Thymus (tissue), 11 donors: ENCODE results near the gene CACYBP. TPM values are rescaled to one million over a fixed set of nuclear protein-coding genes. Genes with fewer than 3 reads are reported as not detected.
A peak's percentile ranks its signal among the peaks of the same experiment; 100 is the strongest.

Experiments used
- DNase-seq, 9 donors: peaks; one replicate each; pipeline ENCODE4 v3.0.0-alpha.2; 2013; ENCODE audit warnings: low spot score in 9 of 9, low read depth in 6 of 9, missing footprints in 1 of 9
- H3K27ac ChIP-seq, 2 donors: one replicate each; pipeline ENCODE4 v1.5.1; 2013; ENCODE audit warnings: control low read depth in 1 of 2, low read depth in 1 of 2, low read length in 1 of 2, mild to moderate bottlenecking in 1 of 2, moderate library complexity in 1 of 2
- H3K27me3 ChIP-seq, 2 donors: one replicate each; pipeline ENCODE4 v1.5.1; 2013; ENCODE audit warnings: low read length in 1 of 2; ENCODE audit not compliant: control insufficient read depth in 2 of 2, insufficient read depth in 1 of 2
- H3K36me3 ChIP-seq, 2 donors: one replicate each; pipeline ENCODE4 v1.5.1; 2013; ENCODE audit warnings: low read length in 1 of 2, mild to moderate bottlenecking in 1 of 2, moderate library complexity in 1 of 2; ENCODE audit not compliant: control insufficient read depth in 2 of 2, insufficient read depth in 2 of 2
- H3K4me1 ChIP-seq, 2 donors: one replicate each; pipeline ENCODE4 v1.5.1; 2013; ENCODE audit warnings: low read length in 2 of 2; ENCODE audit not compliant: control insufficient read depth in 2 of 2, insufficient read depth in 2 of 2
- H3K4me3 ChIP-seq, 2 donors: one replicate each; pipeline ENCODE4 v1.5.1; 2013; ENCODE audit warnings: low read length in 2 of 2, control low read depth in 1 of 2, mild to moderate bottlenecking in 1 of 2
- H3K9me3 ChIP-seq, 2 donors: one replicate each; pipeline ENCODE4 v1.5.1; 2013; ENCODE audit warnings: low read length in 1 of 2, mild to moderate bottlenecking in 1 of 2; ENCODE audit not compliant: control insufficient read depth in 2 of 2, insufficient read depth in 1 of 2
- WGBS: extraction: QIAGEN DNeasy Blood & Tissue Kit; methylation state at CpG from one replicate; pipeline ENCODE4 v1.1.7; 2013; 5-methylcytosine and 5-hydroxymethylcytosine counted together
- polyA plus RNA-seq: library from polyadenylated mRNA; stranded (reverse); fragments of 200-250 nt; gene quantifications from one replicate; pipeline ENCODE4 v1.2.3, GENCODE V29; 2013
- total RNA-seq: library from RNA; stranded (reverse); fragments of 120-200 nt; gene quantifications from one replicate; pipeline ENCODE4 v1.2.4, GENCODE V29; 2013
- donor health status: healthy.

CACYBP gene
- total and polyA plus RNA-seq, 2 donors, result 53.6 to 91.4 TPM

DNA sequence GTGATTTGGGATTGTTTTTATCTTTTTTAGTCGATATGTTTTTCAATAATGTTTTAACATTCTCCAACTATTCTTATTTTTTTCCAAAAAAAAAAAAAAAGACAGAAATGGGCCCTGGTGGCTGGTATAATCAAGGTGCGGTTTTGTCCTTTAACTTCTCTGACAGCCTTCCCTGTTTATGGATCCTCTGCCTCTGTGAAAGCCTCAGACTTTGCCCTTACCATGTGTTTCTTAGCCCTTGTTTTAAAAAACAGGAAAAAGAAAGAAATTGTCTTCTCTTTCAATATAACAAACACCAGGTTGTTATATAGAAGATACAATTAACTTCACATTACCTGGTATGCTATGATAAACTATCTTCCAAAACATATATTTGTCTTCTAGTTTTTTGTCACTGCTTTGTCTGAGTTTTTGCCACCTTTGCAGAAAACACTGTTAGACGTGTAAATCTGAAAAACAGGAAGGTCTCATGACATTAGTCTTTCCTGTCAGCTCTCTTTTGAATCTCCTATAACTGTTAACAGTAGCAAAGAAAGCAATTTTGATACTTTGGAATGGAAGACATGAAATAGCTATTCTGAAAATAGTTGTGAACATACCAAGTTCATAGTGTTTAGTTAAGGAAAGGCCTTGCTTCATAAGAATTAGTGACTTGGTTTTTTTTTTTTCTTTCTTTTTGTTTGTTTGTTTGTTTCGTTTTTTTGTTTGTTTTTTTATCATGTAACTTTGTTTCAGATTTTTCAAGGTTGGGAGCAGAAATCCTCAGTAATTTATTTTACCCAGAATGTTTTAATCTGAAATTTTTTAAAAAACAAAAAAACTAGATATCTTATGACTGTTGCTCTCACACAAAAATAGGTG is 31.7 kb upstream of the CACYBP start:
- Histone ChIP-seq H3K27me3 (no peaks in the 10 kb centered on the region), H3K9me3 (no peaks in the 10 kb centered on the region), H3K4me1 (peaks cover 16 to 40% of the 10 kb centered on the region in 2 donors), H3K4me3 (no peak overlapping the region), H3K36me3 (no peaks in the 10 kb centered on the region), H3K27ac (peak overlapping the region; percentile 53 to 78)
- peak in 1 of 9 donors; percentile 63 for DNase-seq
- WGBS, result 60% methylated on average over 4 of the region's 4 CpGs

DNA sequence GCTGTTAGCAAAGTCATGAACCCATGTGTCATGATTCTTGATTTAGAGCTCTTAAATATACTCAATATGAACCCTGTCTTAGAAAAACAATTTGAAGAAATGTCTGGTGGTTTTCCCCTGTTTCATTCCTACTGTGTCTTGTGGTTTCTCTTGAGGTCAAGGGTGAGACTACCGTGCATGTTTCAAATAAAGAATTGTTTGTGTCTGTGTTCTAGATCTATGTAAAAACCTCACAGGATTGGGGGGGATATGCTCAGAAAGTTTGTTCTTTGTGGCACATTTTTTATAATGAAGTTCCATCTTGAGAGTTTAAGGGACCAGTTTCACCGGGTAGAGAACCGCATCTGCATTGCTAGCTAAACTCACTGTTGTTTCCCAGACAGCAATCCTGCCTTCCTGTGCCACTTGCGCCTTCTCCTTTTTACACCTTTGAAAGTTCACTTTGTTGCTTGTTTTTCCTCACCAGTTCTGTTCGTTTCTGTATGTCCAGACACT is 30.9 kb upstream of the CACYBP start:
- Histone ChIP-seq H3K4me3 (no peak overlapping the region), H3K27me3 (no peaks in the 10 kb centered on the region), H3K9me3 (no peaks in the 10 kb centered on the region), H3K36me3 (no peaks in the 10 kb centered on the region), H3K4me1 (peaks cover 12 to 40% of the 10 kb centered on the region in 2 donors), H3K27ac (peak overlapping the region; percentile 68 to 78)
- peak in 8 of 9 donors; percentile 45 to 92 (median 72) for DNase-seq
- WGBS, result 16% methylated on average over 5 of the region's 5 CpGs

DNA sequence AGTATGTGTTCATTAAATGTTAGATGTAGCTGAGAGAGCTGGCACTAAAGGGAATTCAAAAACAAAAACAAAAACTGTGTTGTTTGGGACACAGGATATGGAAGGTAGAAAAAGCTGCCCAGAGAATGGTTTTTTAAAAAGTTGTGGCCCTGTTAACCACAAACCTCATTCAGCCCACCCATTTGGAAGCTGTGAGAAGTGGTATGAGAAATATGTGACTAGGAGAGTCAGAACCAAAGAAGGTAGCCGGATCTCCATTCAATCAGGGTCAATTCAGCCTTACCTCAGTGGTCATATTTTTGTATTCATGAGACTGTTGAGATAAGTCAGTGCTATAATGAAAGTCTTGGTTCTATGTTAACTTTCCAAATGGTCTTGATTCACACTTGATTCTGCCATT is 29.8 kb upstream of the CACYBP start:
- no peak overlapping the region for H3K27ac ChIP-seq
- WGBS, result 70% methylated on average over 1 of the region's 1 CpG
- DNase-seq, result no peak
- no peaks in the 10 kb centered on the region for H3K36me3 ChIP-seq
- H3K4me3 ChIP-seq, result no peak overlapping the region
- peaks cover 12 to 35% of the 10 kb centered on the region in 2 donors for H3K4me1 ChIP-seq
- no peaks in the 10 kb centered on the region for H3K9me3 ChIP-seq
- no peaks in the 10 kb centered on the region for H3K27me3 ChIP-seq

DNA sequence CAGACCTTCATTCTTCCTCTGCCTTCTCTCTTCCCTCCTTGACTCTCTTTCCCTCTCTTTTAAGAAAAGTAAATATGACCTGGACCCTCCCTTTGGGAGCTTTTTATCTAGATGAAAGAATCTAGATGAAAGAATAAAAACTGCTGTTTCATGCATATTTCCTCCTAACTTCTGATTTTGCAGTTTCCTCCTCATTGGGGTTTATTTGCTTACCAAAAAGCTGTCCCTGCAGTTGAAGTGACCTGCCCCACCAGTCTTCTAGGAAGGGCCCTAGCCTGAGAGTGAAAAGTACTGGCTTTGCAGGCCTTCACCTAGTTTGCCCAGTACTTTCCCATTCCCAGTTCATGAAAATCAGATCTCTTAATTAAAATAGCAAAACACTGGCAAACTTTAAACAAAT is 28.3 kb upstream of the CACYBP start:
- no peak for DNase-seq
- H3K36me3 ChIP-seq, result peaks cover 0 to 1% of the 10 kb centered on the region in 2 donors
- H3K4me3 ChIP-seq, result no peak overlapping the region
- H3K27me3 ChIP-seq, result no peaks in the 10 kb centered on the region
- no peak overlapping the region for H3K27ac ChIP-seq
- peaks cover 10 to 27% of the 10 kb centered on the region in 2 donors for H3K4me1 ChIP-seq
- H3K9me3 ChIP-seq, result no peaks in the 10 kb centered on the region

DNA sequence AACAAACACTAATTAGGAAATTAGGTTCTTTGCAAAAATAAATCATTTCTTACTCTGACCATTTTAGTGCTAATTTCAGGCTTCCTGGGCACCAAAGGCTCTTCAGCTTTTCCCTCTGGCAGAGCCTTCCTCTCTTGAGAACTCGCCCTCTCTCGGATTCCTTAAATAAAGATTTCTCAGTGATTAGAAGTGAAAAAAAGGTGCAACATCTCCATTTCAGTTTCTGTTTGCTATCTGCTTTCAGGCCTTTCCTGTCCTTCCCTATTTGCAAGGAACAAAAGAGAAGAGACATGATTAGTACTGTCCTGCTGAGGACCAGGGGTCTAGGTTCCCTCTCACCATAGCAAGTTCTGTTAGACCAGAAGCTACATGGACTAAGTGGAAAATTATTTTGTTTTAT is 27.8 kb upstream of the CACYBP start:
- Histone ChIP-seq H3K4me1 (peaks cover 10 to 27% of the 10 kb centered on the region in 2 donors), H3K27me3 (no peaks in the 10 kb centered on the region), H3K27ac (no peak overlapping the region), H3K9me3 (no peaks in the 10 kb centered on the region), H3K4me3 (no peak overlapping the region), H3K36me3 (peaks cover 2 to 4% of the 10 kb centered on the region in 2 donors)
- no peak for DNase-seq
- 95% methylated on average over 2 of the region's 2 CpGs for WGBS

DNA sequence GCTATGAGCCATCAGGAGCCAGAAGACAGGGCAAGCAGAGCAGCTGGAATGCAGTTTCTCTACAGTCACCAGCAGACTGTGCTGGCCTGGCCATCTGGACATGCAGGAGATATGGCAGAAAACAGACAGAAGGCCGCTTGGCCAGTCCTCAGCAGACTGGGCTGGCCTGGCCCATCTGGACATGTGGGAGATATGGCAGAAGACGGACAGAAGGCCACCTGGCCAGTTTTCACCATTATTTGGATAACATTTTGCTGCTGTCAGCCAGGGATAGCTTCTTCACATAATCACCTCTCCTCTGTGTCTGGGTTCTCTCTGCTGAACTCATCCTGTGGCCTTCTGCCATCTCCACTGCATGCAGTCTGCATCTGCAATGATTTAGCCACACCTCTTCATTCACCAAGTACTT is 25.0 kb upstream of the CACYBP start:
- WGBS, result 73% methylated on average over 2 of the region's 2 CpGs
- H3K9me3 ChIP-seq, result no peaks in the 10 kb centered on the region
- H3K27ac ChIP-seq, result no peak overlapping the region
- H3K36me3 ChIP-seq, result peaks cover 7% of the 10 kb centered on the region in 2 donors
- no peak overlapping the region for H3K4me3 ChIP-seq
- H3K4me1 ChIP-seq, result peaks cover 0 to 7% of the 10 kb centered on the region in 2 donors
- no peak for DNase-seq
- no peaks in the 10 kb centered on the region for H3K27me3 ChIP-seq

DNA sequence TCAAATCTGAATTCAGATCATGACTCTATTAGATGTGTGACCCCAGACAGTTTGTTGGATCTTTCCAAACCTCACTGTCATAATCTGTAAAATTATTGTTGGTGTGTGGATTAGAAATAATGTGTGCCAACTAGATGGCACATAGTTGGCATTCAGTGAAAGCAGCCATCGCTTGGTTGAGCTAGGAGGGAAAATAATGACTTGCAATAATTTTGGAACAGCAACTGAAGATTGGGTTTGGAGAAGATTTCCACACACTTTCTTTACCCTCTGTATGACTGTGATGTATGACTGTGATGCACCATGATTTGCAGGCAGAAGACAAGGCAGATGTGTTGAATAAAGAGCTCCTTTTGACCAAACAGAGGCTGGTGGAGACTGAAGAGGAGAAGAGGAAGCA is 24.0 kb upstream of the CACYBP start:
- 98% methylated on average over 1 of the region's 1 CpG for WGBS
- DNase-seq, result no peak
- Histone ChIP-seq H3K27ac (no peak overlapping the region), H3K4me1 (peaks cover 0 to 7% of the 10 kb centered on the region in 2 donors), H3K27me3 (no peaks in the 10 kb centered on the region), H3K36me3 (peaks cover 7% of the 10 kb centered on the region in 2 donors), H3K9me3 (no peaks in the 10 kb centered on the region), H3K4me3 (no peak overlapping the region)

DNA sequence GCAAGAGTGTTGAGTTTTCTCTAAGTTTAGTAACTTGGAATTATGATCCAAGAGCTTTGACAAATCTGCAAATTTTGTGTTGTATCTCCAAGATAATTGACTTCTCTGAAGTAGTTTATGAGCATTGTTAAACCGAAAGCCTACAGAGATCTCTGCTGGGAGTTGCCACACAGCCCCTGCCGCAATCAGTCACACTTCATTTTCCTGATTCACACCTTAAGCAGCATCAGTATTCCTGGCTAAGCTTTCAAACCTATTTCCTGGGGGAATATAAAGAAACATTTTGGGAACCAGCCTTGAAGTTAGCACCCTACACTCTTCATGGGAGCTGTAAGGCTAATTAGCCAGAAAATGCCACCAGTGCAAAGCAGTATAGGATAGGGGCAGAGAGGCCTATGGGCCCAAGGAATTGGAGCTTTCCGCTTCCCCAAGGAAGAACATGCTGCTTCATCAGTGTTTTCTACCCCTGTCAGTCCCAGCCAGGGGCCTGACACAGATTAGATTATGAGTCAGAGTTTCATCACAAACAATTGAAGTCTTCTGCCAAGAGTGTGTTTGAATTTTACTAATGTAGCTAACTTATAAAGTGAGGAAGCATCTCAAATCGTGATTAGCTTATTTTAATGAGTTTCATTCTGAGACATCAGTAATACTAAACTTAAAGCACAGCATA is 23.2 kb upstream of the CACYBP start:
- no peak overlapping the region for H3K4me3 ChIP-seq
- 97% methylated on average over 4 of the region's 4 CpGs for WGBS
- H3K9me3 ChIP-seq, result no peaks in the 10 kb centered on the region
- H3K27ac ChIP-seq, result no peak overlapping the region
- peaks cover 0 to 5% of the 10 kb centered on the region in 2 donors for H3K4me1 ChIP-seq
- no peaks in the 10 kb centered on the region for H3K27me3 ChIP-seq
- H3K36me3 ChIP-seq, result peaks cover 7% of the 10 kb centered on the region in 2 donors
- no peak for DNase-seq
